ENCODE measurements around the gene REEP1. TPM values are rescaled to one million over a fixed set of nuclear protein-coding genes. Genes with fewer than 3 reads are reported as not detected.

REEP1 gene
- total and polyA plus RNA-seq, 2 experiments from 2014 or later = not detected

GRCh38 chr2:86366651-86367498 lies 29.4 kb upstream of the REEP1 start:
- Histone ChIP-seq H3F3A (ENCODE audit: insufficient read depth) (no peaks in the 10 kb centered on the region), H3K79me2 (ENCODE audit: insufficient read depth) (no peaks in the 10 kb centered on the region), H3K27ac (no peak overlapping the region), H3K36me3 (ENCODE audit: low read depth) (no peaks in the 10 kb centered on the region), H3K27me3 (replicated peaks; ENCODE audit: insufficient read depth) (no peaks in the 10 kb centered on the region), H3K4me2 (ENCODE audit: unreplicated experiment) (no peak overlapping the region), H3K9me3 (ENCODE audit: low read depth) (no peaks in the 10 kb centered on the region), H3K4me3 (no peak overlapping the region), H3K9ac (no peak overlapping the region), H3K4me1 (ENCODE audit: insufficient read depth) (peaks cover 5% of the 10 kb centered on the region; the same call in 1 of the 2 replicates), H2AFZ (no peak overlapping the region), H4K20me1 (ENCODE audit: insufficient read depth) (no peaks in the 10 kb centered on the region), H3K9me2 (ENCODE audit: insufficient read depth) (no peaks in the 10 kb centered on the region)
- DNase-seq = no peak
- TF ChIP-seq EZH2 (IDR thresholded peaks at IDR 0.05; ENCODE audit: insufficient read depth, poor library complexity, severe bottlenecking) = no peak
- TF ChIP-seq EZH2phosphoT487 (IDR thresholded peaks at IDR 0.05; ENCODE audit: insufficient read depth, low read depth) = no peak
- WGBS, 2 experiments (ENCODE audit: low coverage in 1 of 2, low lambda C conversion rate in 2 of 2, missing lambda C conversion rate in 2 of 2) = 92 to 93% methylated on average over 6 of the region's 6 CpGs
- in situ Hi-C loops (cut with MboI) = no loop called here

- H3K9me3 ChIP-seq (ENCODE audit: low read depth) = no peaks in the 10 kb centered on the region
- peaks cover 5% of the 10 kb centered on the region; the same call in 1 of the 2 replicates for H3K4me1 ChIP-seq (ENCODE audit: insufficient read depth)
- 58 to 60% methylated on average over 2 of the region's 2 CpGs for WGBS, 2 experiments (ENCODE audit: low coverage in 1 of 2, low lambda C conversion rate in 2 of 2, missing lambda C conversion rate in 2 of 2)
- no peak for DNase-seq
- H2AFZ ChIP-seq = no peak overlapping the region
- H3K9me2 ChIP-seq (ENCODE audit: insufficient read depth) = no peaks in the 10 kb centered on the region
- H4K20me1 ChIP-seq (ENCODE audit: insufficient read depth) = no peaks in the 10 kb centered on the region
- in situ Hi-C loops (cut with MboI) = no loop called here
- no peaks in the 10 kb centered on the region for H3K36me3 ChIP-seq (ENCODE audit: low read depth)
- no peak overlapping the region for H3K4me3 ChIP-seq
- no peak overlapping the region for H3K9ac ChIP-seq
- no peak overlapping the region for H3K27ac ChIP-seq
- H3K27me3 ChIP-seq (replicated peaks; ENCODE audit: insufficient read depth) = no peaks in the 10 kb centered on the region
- no peaks in the 10 kb centered on the region for H3K79me2 ChIP-seq (ENCODE audit: insufficient read depth)
- no peak for TF ChIP-seq EZH2phosphoT487 (IDR thresholded peaks at IDR 0.05; ENCODE audit: insufficient read depth, low read depth)
- no peak for TF ChIP-seq EZH2 (IDR thresholded peaks at IDR 0.05; ENCODE audit: insufficient read depth, poor library complexity, severe bottlenecking)
- no peaks in the 10 kb centered on the region for H3F3A ChIP-seq (ENCODE audit: insufficient read depth)
- H3K4me2 ChIP-seq (ENCODE audit: unreplicated experiment) = no peak overlapping the region
Observed at GRCh38 chr2:86364894-86365293, 27.5 kb upstream of the REEP1 start.

DNA sequence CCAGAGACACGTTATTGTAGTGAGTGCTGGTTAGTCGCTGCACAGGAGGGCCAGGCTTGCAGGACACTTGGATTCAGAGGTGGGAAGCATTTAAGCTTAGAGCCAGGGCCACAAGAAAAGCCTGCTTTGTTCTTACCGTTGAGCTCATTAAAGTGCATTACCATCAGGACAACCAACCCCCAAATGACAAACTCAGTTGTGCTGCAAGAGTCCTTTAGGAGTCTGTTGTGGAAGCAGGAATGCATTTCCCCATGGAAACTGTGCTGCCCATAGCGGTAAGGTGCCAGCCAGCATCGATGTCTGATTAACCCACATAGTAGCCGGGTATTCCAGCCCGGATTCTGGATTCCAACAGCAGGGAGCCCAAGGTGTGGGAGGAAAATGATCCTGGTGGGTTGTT lies 23.4 kb upstream of the REEP1 start:
- H3K36me3 ChIP-seq (ENCODE audit: low read depth) = no peaks in the 10 kb centered on the region
- TF ChIP-seq EZH2phosphoT487 (IDR thresholded peaks at IDR 0.05; ENCODE audit: insufficient read depth, low read depth) = no peak
- no peak for TF ChIP-seq EZH2 (IDR thresholded peaks at IDR 0.05; ENCODE audit: insufficient read depth, poor library complexity, severe bottlenecking)
- no peaks in the 10 kb centered on the region for H3K9me3 ChIP-seq (ENCODE audit: low read depth)
- no peaks in the 10 kb centered on the region for H4K20me1 ChIP-seq (ENCODE audit: insufficient read depth)
- no peaks in the 10 kb centered on the region for H3F3A ChIP-seq (ENCODE audit: insufficient read depth)
- H3K27ac ChIP-seq = no peak overlapping the region
- no peak overlapping the region for H3K9ac ChIP-seq
- WGBS, 2 experiments (ENCODE audit: low coverage in 1 of 2, low lambda C conversion rate in 2 of 2, missing lambda C conversion rate in 2 of 2) = 30% methylated on average over 7 of the region's 7 CpGs
- in situ Hi-C loops (cut with MboI) = no loop called here
- no peaks in the 10 kb centered on the region for H3K4me1 ChIP-seq (ENCODE audit: insufficient read depth)
- no peaks in the 10 kb centered on the region for H3K9me2 ChIP-seq (ENCODE audit: insufficient read depth)
- DNase-seq = no peak
- H3K79me2 ChIP-seq (ENCODE audit: insufficient read depth) = no peaks in the 10 kb centered on the region
- no peak overlapping the region for H3K4me2 ChIP-seq (ENCODE audit: unreplicated experiment)
- no peak overlapping the region for H2AFZ ChIP-seq
- H3K27me3 ChIP-seq (replicated peaks; ENCODE audit: insufficient read depth) = peaks cover 8% of the 10 kb centered on the region
- no peak overlapping the region for H3K4me3 ChIP-seq

- Histone ChIP-seq H3K9ac (no peak overlapping the region), H3K27ac (no peak overlapping the region), H3K27me3 (replicated peaks; ENCODE audit: insufficient read depth) (peaks cover 8% of the 10 kb centered on the region), H3K4me1 (ENCODE audit: insufficient read depth) (no peaks in the 10 kb centered on the region), H3K4me3 (no peak overlapping the region), H3K36me3 (ENCODE audit: low read depth) (no peaks in the 10 kb centered on the region), H2AFZ (no peak overlapping the region), H3F3A (ENCODE audit: insufficient read depth) (no peaks in the 10 kb centered on the region), H3K79me2 (ENCODE audit: insufficient read depth) (no peaks in the 10 kb centered on the region), H3K9me3 (ENCODE audit: low read depth) (no peaks in the 10 kb centered on the region), H4K20me1 (ENCODE audit: insufficient read depth) (no peaks in the 10 kb centered on the region), H3K4me2 (ENCODE audit: unreplicated experiment) (no peak overlapping the region), H3K9me2 (ENCODE audit: insufficient read depth) (no peaks in the 10 kb centered on the region)
- in situ Hi-C loops (cut with MboI) = no loop called here
- no peak for DNase-seq
- WGBS, 2 experiments (ENCODE audit: low coverage in 1 of 2, low lambda C conversion rate in 2 of 2, missing lambda C conversion rate in 2 of 2) = 14 to 15% methylated on average over 3 of the region's 3 CpGs
- TF ChIP-seq EZH2 (IDR thresholded peaks at IDR 0.05; ENCODE audit: insufficient read depth, poor library complexity, severe bottlenecking) (no peak), EZH2phosphoT487 (IDR thresholded peaks at IDR 0.05; ENCODE audit: insufficient read depth, low read depth) (no peak)
Observed at GRCh38 chr2:86358957-86359356, 21.5 kb upstream of the REEP1 start.
